Measurements from ENCODE around the gene PFKP. TPM values are rescaled to one million over a fixed set of nuclear protein-coding genes. Genes with fewer than 3 reads are reported as not detected.

PFKP gene
- total RNA-seq, 2 donors from 2014 or later: 58.0 to 82.3 TPM

- Mint-ChIP-seq H3K36me3 (ENCODE audit: low read depth) (peaks cover 61% of the 10 kb centered on the region), H3K27ac (no peak overlapping the region), H3K4me1 (no peaks in the 10 kb centered on the region), H3K4me3 (no peak overlapping the region), H3K27me3 (ENCODE audit: insufficient read depth) (no peaks in the 10 kb centered on the region), H3K9me3 (no peaks in the 10 kb centered on the region)
- WGBS, 2 experiments (ENCODE audit: insufficient coverage in 1 of 2, insufficient read length in 1 of 2): 86 to 87% methylated on average over 10 to 17 of the region's 17 CpGs
- Histone ChIP-seq H3K27ac (ENCODE audit: low read depth, low read length) (no peak overlapping the region), H3K9ac (ENCODE audit: extremely low read depth, low read length, poor library complexity, severe bottlenecking) (no peak overlapping the region), H3K36me3 (ENCODE audit: control insufficient read depth, insufficient read depth, low read length) (peaks cover 74% of the 10 kb centered on the region), H3K27me3 (ENCODE audit: control insufficient read depth, insufficient read depth, low read length, poor library complexity, severe bottlenecking) (no peaks in the 10 kb centered on the region), H3K4me1 (ENCODE audit: control insufficient read depth, insufficient read depth, low read length) (no peaks in the 10 kb centered on the region), H3K9me3 (ENCODE audit: control insufficient read depth, low read length) (no peaks in the 10 kb centered on the region), H3K4me3 (ENCODE audit: low read length) (no peak overlapping the region)
- TF ChIP-seq CTCF (conservative IDR thresholded peaks at IDR 0.05): no peak
- no peak for DNase-seq
Measured at GRCh38 chr10:3147117-3147820, 79.9 kb downstream of the PFKP start.

GRCh38 chr10:3148041-3148440, 80.7 kb downstream of the PFKP start:
- H3K9me3 ChIP-seq (ENCODE audit: control insufficient read depth, low read length): no peaks in the 10 kb centered on the region
- peaks cover 72% of the 10 kb centered on the region for H3K36me3 ChIP-seq (ENCODE audit: control insufficient read depth, insufficient read depth, low read length)
- H3K4me1 ChIP-seq (ENCODE audit: control insufficient read depth, insufficient read depth, low read length): no peaks in the 10 kb centered on the region
- no peaks in the 10 kb centered on the region for H3K4me1 Mint-ChIP-seq
- H3K27me3 Mint-ChIP-seq (ENCODE audit: insufficient read depth): no peaks in the 10 kb centered on the region
- H3K27ac ChIP-seq (ENCODE audit: low read depth, low read length): no peak overlapping the region
- H3K36me3 Mint-ChIP-seq (ENCODE audit: low read depth): peaks cover 60% of the 10 kb centered on the region
- no peak for TF ChIP-seq CTCF (conservative IDR thresholded peaks at IDR 0.05)
- H3K4me3 Mint-ChIP-seq: no peak overlapping the region
- H3K9ac ChIP-seq (ENCODE audit: extremely low read depth, low read length, poor library complexity, severe bottlenecking): no peak overlapping the region
- WGBS, 2 experiments (ENCODE audit: insufficient coverage in 1 of 2, insufficient read length in 1 of 2): 88 to 89% methylated on average over 17 of the region's 17 CpGs
- no peaks in the 10 kb centered on the region for H3K27me3 ChIP-seq (ENCODE audit: control insufficient read depth, insufficient read depth, low read length, poor library complexity, severe bottlenecking)
- H3K4me3 ChIP-seq (ENCODE audit: low read length): no peak overlapping the region
- H3K27ac Mint-ChIP-seq: no peak overlapping the region
- DNase-seq: no peak
- no peaks in the 10 kb centered on the region for H3K9me3 Mint-ChIP-seq

- H3K36me3 ChIP-seq (ENCODE audit: control insufficient read depth, insufficient read depth, low read length): peaks cover 73% of the 10 kb centered on the region
- no peaks in the 10 kb centered on the region for H3K4me1 ChIP-seq (ENCODE audit: control insufficient read depth, insufficient read depth, low read length)
Measured at GRCh38 chr10:3148994-3149393, 81.6 kb downstream of the PFKP start.

More at GRCh38 chr10:3148994-3149393, 81.6 kb downstream of the PFKP start:
- Mint-ChIP-seq H3K9me3 (no peaks in the 10 kb centered on the region), H3K27me3 (ENCODE audit: insufficient read depth) (no peaks in the 10 kb centered on the region), H3K4me3 (no peak overlapping the region), H3K36me3 (ENCODE audit: low read depth) (peaks cover 60% of the 10 kb centered on the region), H3K27ac (no peak overlapping the region), H3K4me1 (no peaks in the 10 kb centered on the region)
- H3K4me3 ChIP-seq (ENCODE audit: low read length): no peak overlapping the region
- WGBS, 2 experiments (ENCODE audit: insufficient coverage in 1 of 2, insufficient read length in 1 of 2): 89 to 95% methylated on average over 4 to 9 of the region's 9 CpGs
- H3K9me3 ChIP-seq (ENCODE audit: control insufficient read depth, low read length): no peaks in the 10 kb centered on the region
- no peak for DNase-seq
- no peaks in the 10 kb centered on the region for H3K27me3 ChIP-seq (ENCODE audit: control insufficient read depth, insufficient read depth, low read length, poor library complexity, severe bottlenecking)
- no peak overlapping the region for H3K9ac ChIP-seq (ENCODE audit: extremely low read depth, low read length, poor library complexity, severe bottlenecking)
- H3K27ac ChIP-seq (ENCODE audit: low read depth, low read length): no peak overlapping the region
- TF ChIP-seq CTCF (conservative IDR thresholded peaks at IDR 0.05): no peak
